Fibroblast of lung (primary cell): Measurements from ENCODE around the gene RXFP3. TPM values are rescaled to one million over a fixed set of nuclear protein-coding genes. Genes with fewer than 3 reads are reported as not detected.
A peak's percentile ranks its signal among the peaks of the same experiment; 100 is the strongest.

ENCODE experiments used
- DNase-seq, 2 donors: peaks; one replicate each; pipeline versions ENCODE4 v3.0.0 to v3.0.0-alpha.2; 2010; ENCODE audit warnings: low read depth in 2 of 2
- H2AFZ ChIP-seq: 2 replicates; pipeline ENCODE4 v1.5.1; 2012; ENCODE audit warnings: low read length, control low read depth, inconsistent platforms
- H3K27ac ChIP-seq: 2 replicates; pipeline ENCODE4 v1.5.1; 2011; ENCODE audit warnings: low read length, control low read depth; ENCODE audit not compliant: insufficient read depth
- H3K27me3 ChIP-seq: 2 replicates; pipeline ENCODE4 v1.5.1; 2011; ENCODE audit warnings: mild to moderate bottlenecking, low read length; ENCODE audit not compliant: control insufficient read depth, insufficient read depth
- H3K36me3 ChIP-seq: 2 replicates; pipeline ENCODE4 v1.5.1; 2011; ENCODE audit warnings: low read length; ENCODE audit not compliant: control insufficient read depth, insufficient read depth
- H3K4me1 ChIP-seq: 2 replicates; pipeline ENCODE4 v1.5.1; 2011; ENCODE audit warnings: low read length; ENCODE audit not compliant: control insufficient read depth, insufficient read depth; ENCODE audit errors: extremely low read depth
- H3K4me2 ChIP-seq: 2 replicates; pipeline ENCODE4 v1.5.1; 2011; ENCODE audit warnings: low read length, control low read depth; ENCODE audit not compliant: insufficient read depth; ENCODE audit errors: extremely low read depth
- H3K4me3 ChIP-seq, 4 experiments: fragments of 200-600 bp in 1 of 4; sonication (generic) in 1 of 4; replicated peaks in 1 of 4; 2 replicates each; pipeline ENCODE4 v1.5.1; 2011 to 2016; ENCODE audit warnings: low read length in 4 of 4, low read depth in 3 of 4, mild to moderate bottlenecking in 3 of 4, control low read depth in 2 of 4, inconsistent platforms in 1 of 4, mixed read lengths in 1 of 4; ENCODE audit not compliant: insufficient read depth in 1 of 4; ENCODE audit errors: control extremely low read depth in 1 of 4
- H3K79me2 ChIP-seq: 2 replicates; pipeline ENCODE4 v1.5.1; 2012; ENCODE audit warnings: mild to moderate bottlenecking, low read length, inconsistent platforms; ENCODE audit not compliant: control insufficient read depth, insufficient read depth
- H3K9ac ChIP-seq: 2 replicates; pipeline ENCODE4 v1.5.1; 2011; ENCODE audit warnings: mild to moderate bottlenecking, low read length, control low read depth; ENCODE audit not compliant: insufficient read depth
- H3K9me3 ChIP-seq: 2 replicates; pipeline ENCODE4 v1.5.1; 2012; ENCODE audit warnings: low read depth, low read length; ENCODE audit not compliant: control insufficient read depth, insufficient read depth
- H4K20me1 ChIP-seq: 2 replicates; pipeline ENCODE4 v1.5.1; 2011; ENCODE audit warnings: low read length; ENCODE audit not compliant: control insufficient read depth, insufficient read depth; ENCODE audit errors: extremely low read depth
- CTCF ChIP-seq, 2 donors: IDR thresholded peaks in 1 of 2; conservative IDR thresholded peaks in 1 of 2; 1 replicate in 1 of 2; 2 replicates in 1 of 2; pipeline ENCODE4 v1.5.1; 2011 to 2012; ENCODE audit warnings: low read length in 2 of 2, control low read depth in 1 of 2, inconsistent platforms in 1 of 2, low read depth in 1 of 2, mild to moderate bottlenecking in 1 of 2
- EZH2 ChIP-seq: IDR thresholded peaks from 2 replicates; pipeline ENCODE4 v1.5.1; 2012; ENCODE audit warnings: low read length, control low read depth, mild to moderate bottlenecking; ENCODE audit errors: missing control alignments
- polyA plus RNA-seq, 2 donors: library from polyadenylated mRNA; depleted of rRNA in 1 of 2; stranded (reverse) in 1 of 2; unstranded in 1 of 2; fragments of >200 nt; gene quantifications; 2 replicates each; pipeline ENCODE4 v1.2.1, GENCODE V29; 2011 to 2012; ENCODE audit warnings: missing spikeins in 1 of 2
- total RNA-seq: library from RNA; depleted of rRNA; stranded (reverse); fragments of >200 nt; gene quantifications from 2 replicates; pipeline ENCODE4 v1.2.1, GENCODE V29; 2014

Gene RXFP3
- total and polyA plus RNA-seq, 2 donors (not counting 1 experiment from before 2014, with no cell fraction given), result not detected

GRCh38 chr5:33933723-33934169, 2.4 kb upstream of the RXFP3 start:
- Histone ChIP-seq H3K9ac (no peak overlapping the region), H3K27me3 (peaks cover 25% of the 10 kb centered on the region), H3K4me3 (no peak overlapping the region), H3K4me2 (no peak overlapping the region), H3K4me1 (no peaks in the 10 kb centered on the region), H4K20me1 (no peaks in the 10 kb centered on the region), H3K9me3 (no peaks in the 10 kb centered on the region), H2AFZ (no peak overlapping the region), H3K27ac (no peak overlapping the region), H3K79me2 (no peaks in the 10 kb centered on the region), H3K36me3 (no peaks in the 10 kb centered on the region)
- no peak for DNase-seq
- TF ChIP-seq EZH2 (no peak), CTCF (conservative IDR thresholded peaks at IDR 0.05 in 1 of 2, IDR thresholded peaks at IDR 0.05 in 1 of 2; ENCODE audit: low read depth in 1 of 2, low read length in 2 of 2) (no peak)

- H3K27ac ChIP-seq, result no peak overlapping the region
- no peak overlapping the region for H3K4me3 ChIP-seq
- H3K4me1 ChIP-seq, result no peaks in the 10 kb centered on the region
- peak; percentile 25 to 56 for DNase-seq
- H4K20me1 ChIP-seq, result no peaks in the 10 kb centered on the region
- H3K36me3 ChIP-seq, result no peaks in the 10 kb centered on the region
- no peak overlapping the region for H3K4me2 ChIP-seq
- TF ChIP-seq CTCF (conservative IDR thresholded peaks at IDR 0.05 in 1 of 2, IDR thresholded peaks at IDR 0.05 in 1 of 2; ENCODE audit: low read depth in 1 of 2, low read length in 2 of 2) (no peak), EZH2 (no peak)
- no peak overlapping the region for H2AFZ ChIP-seq
- H3K27me3 ChIP-seq, result peaks cover 28% of the 10 kb centered on the region
- H3K9me3 ChIP-seq, result no peaks in the 10 kb centered on the region
- H3K9ac ChIP-seq, result no peak overlapping the region
- H3K79me2 ChIP-seq, result no peaks in the 10 kb centered on the region
Measured at GRCh38 chr5:33934176-33934575, 2.0 kb upstream of the RXFP3 start.

- H3K27me3 ChIP-seq, result peaks cover 36% of the 10 kb centered on the region
- H3K9ac ChIP-seq, result no peak overlapping the region
- peak overlapping the region; percentile 96 for H3K4me2 ChIP-seq
- H2AFZ ChIP-seq, result peak overlapping the region; percentile 58
- no peak for TF ChIP-seq CTCF (conservative IDR thresholded peaks at IDR 0.05 in 1 of 2, IDR thresholded peaks at IDR 0.05 in 1 of 2; ENCODE audit: low read depth in 1 of 2, low read length in 2 of 2)
- no peak for TF ChIP-seq EZH2
- no peaks in the 10 kb centered on the region for H3K9me3 ChIP-seq
- peak overlapping the region; percentile 47 to 73 (median 57) for H3K4me3 ChIP-seq
- no peaks in the 10 kb centered on the region for H3K36me3 ChIP-seq
- no peaks in the 10 kb centered on the region for H3K4me1 ChIP-seq
- DNase-seq, result peak; percentile 68 to 69
- H4K20me1 ChIP-seq, result no peaks in the 10 kb centered on the region
- H3K79me2 ChIP-seq, result no peaks in the 10 kb centered on the region
- H3K27ac ChIP-seq, result no peak overlapping the region
Measured at GRCh38 chr5:33936004-33936380, 194 bp upstream of the RXFP3 start.
